Measurements from ENCODE around the gene VMP1.

GRCh38 chr17:59669944-59670343, 37.5 kb upstream of the VMP1 start:
- TF ChIP-seq POLR2A (IDR thresholded peaks at IDR 0.05; ENCODE audit: low read length) (no peak), GATA1 (IDR thresholded peaks at IDR 0.05; ENCODE audit: low read depth, low read length) (no peak)

Measured in erythroblast (primary cell).